Hair follicular keratinocyte (primary cell): ENCODE data around the gene ZFR2. TPM values are rescaled to one million over a fixed set of nuclear protein-coding genes. Genes with fewer than 3 reads are reported as not detected.

Experiments
- total RNA-seq: library from RNA; depleted of rRNA; stranded (reverse); fragments of >200 nt; gene quantifications from 2 replicates; pipeline ENCODE4 v1.2.3, GENCODE V29; 2015

ZFR2 gene
- total RNA-seq, result not detected in 2 replicates

DNA sequence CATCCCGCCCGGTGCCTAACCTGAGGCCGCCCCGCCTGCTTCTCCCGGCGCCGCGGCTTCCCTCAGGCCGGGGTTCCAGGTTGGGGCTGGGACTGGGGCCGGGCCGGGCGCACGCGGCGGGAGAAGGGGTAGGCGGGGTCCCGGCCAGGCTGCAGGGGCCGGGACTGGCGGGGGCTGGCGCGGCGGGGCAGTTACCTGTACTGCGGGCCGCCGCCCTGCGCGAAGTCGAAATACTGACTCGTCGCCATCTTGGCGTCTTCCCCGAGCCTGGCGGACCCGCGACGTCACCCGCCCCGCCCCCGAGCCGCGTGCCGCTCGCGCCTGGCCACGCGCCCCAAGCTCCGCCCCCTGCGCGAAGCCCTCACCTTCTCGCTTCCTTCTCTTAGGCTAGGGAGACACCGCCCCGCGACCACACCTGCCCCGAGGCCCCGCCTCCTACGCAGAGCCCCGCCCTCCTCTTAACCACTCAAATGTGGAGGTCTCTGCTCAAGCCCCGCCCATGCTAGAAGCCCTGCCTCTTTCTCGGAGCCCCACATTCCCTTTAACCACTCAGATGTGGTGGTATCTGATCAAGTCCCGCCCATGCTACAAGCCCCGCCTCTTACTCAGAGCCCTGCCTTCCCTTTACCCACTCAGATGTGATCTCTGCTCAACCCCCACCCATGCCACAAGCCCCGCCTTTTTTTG is at the start of gene ZFR2:
TSS of gene ZFR2 (minus strand) at position 269 of the 687 bp plus-strand sequence. CDS start at position 248, 21 bp downstream.

GRCh38 chr19:3880471-3881271 is 11.8 kb upstream of the ZFR2 start, which contains the start of gene ATCAY:
Gene ATCAY, plus strand, starts transcription at chr19:3880685. Its CDS starts 5,083 bp downstream, at chr19:3885768.

GRCh38 chr19:3785938-3786824 is 82.7 kb downstream of the ZFR2 start, which contains the start of gene MATK:
Gene MATK, minus strand, starts transcription at chr19:3786381. Its CDS starts 1,246 bp downstream, at chr19:3785135.

GRCh38 chr19:3771906-3772455 is 96.9 kb downstream of the ZFR2 start, which contains the start of gene RAX2:
Gene RAX2, minus strand, starts transcription at chr19:3772228. Its CDS starts 486 bp downstream, at chr19:3771742.

GRCh38 chr19:3762501-3763459 is 106.1 kb downstream of the ZFR2 start, which contains the start of gene MRPL54:
Gene MRPL54, plus strand, starts transcription at chr19:3762682. Its CDS starts 19 bp downstream, at chr19:3762701.

GRCh38 chr19:3761382-3762129 is 107.3 kb downstream of the ZFR2 start, which contains the start of gene APBA3:
Gene APBA3, minus strand, starts transcription at chr19:3761692. Its CDS starts 1,428 bp downstream, at chr19:3760264.

Other genes with a start within 250 kb of the ZFR2 start
- gene CACTIN, start 242.2 kb downstream of the ZFR2 start, total RNA-seq, result 31.4 and 36.1 TPM in 2 replicates
- 9.6 and 10.5 TPM in 2 replicates for gene PIP5K1C, start 168.6 kb downstream of the ZFR2 start, total RNA-seq
- under 0.01 and 1.7 TPM in 2 replicates for gene TJP3, start 160.7 kb downstream of the ZFR2 start, total RNA-seq
- 15.5 and 16.0 TPM in 2 replicates for gene APBA3, start 107.3 kb downstream of the ZFR2 start, total RNA-seq
- gene MRPL54, start 106.4 kb downstream of the ZFR2 start, total RNA-seq, result 56.5 and 77.3 TPM in 2 replicates
- not detected in 2 replicates for gene RAX2, start 96.8 kb downstream of the ZFR2 start, total RNA-seq
- not detected in 2 replicates for gene MATK, start 82.7 kb downstream of the ZFR2 start, total RNA-seq
- gene ATCAY, start 11.6 kb upstream of the ZFR2 start, total RNA-seq, result not detected in 2 replicates
- not detected in 2 replicates for gene NMRK2, start 64.0 kb upstream of the ZFR2 start, total RNA-seq
- 47.8 and 74.7 TPM in 2 replicates for gene DAPK3, start 102.1 kb upstream of the ZFR2 start, total RNA-seq
- 1,979 and 2,783 TPM in 2 replicates for gene EEF2, start 116.4 kb upstream of the ZFR2 start, total RNA-seq
- 18.7 and 19.7 TPM in 2 replicates for gene PIAS4, start 138.7 kb upstream of the ZFR2 start, total RNA-seq
- 44.2 and 59.7 TPM in 2 replicates for gene ZBTB7A, start 197.9 kb upstream of the ZFR2 start, total RNA-seq